H9 (cell line): ENCODE measurements around the gene IL13RA2. TPM values are rescaled to one million over a fixed set of nuclear protein-coding genes. Genes with fewer than 3 reads are reported as not detected.

Source experiments
- DNase-seq: peaks from one replicate; pipeline ENCODE4 v3.0.0-alpha.2; 2017
- H2AFZ ChIP-seq: one replicate; pipeline ENCODE4 v1.6.1; 2013; ENCODE audit warnings: mild to moderate bottlenecking, low read length, control low read depth, moderate library complexity
- H2AK5ac ChIP-seq: 2 replicates; pipeline ENCODE4 v1.6.1; 2013; ENCODE audit warnings: low read length, control low read depth, mixed read lengths; ENCODE audit not compliant: insufficient read length
- H2BK120ac ChIP-seq: one replicate; pipeline ENCODE4 v1.6.1; 2013; ENCODE audit warnings: low read depth, mild to moderate bottlenecking, low read length, control low read depth, inconsistent platforms; ENCODE audit not compliant: poor library complexity, severe bottlenecking
- H2BK12ac ChIP-seq: 2 replicates; pipeline ENCODE4 v1.6.1; 2013; ENCODE audit warnings: low read length, control low read depth, mixed read lengths, low read depth; ENCODE audit not compliant: insufficient read length
- H2BK15ac ChIP-seq: 2 replicates; pipeline ENCODE4 v1.6.1; 2013; ENCODE audit warnings: low read depth, low read length, control low read depth
- H2BK20ac ChIP-seq: one replicate; pipeline ENCODE4 v1.6.1; 2013; ENCODE audit warnings: low read depth, mild to moderate bottlenecking, low read length, control low read depth, inconsistent platforms; ENCODE audit not compliant: poor library complexity, severe bottlenecking
- H2BK5ac ChIP-seq: 2 replicates; pipeline ENCODE4 v1.6.1; 2013; ENCODE audit warnings: low read length, control low read depth, mixed read lengths; ENCODE audit not compliant: insufficient read length
- H3K14ac ChIP-seq: 2 replicates; pipeline ENCODE4 v1.6.1; 2013; ENCODE audit warnings: low read length, control low read depth; ENCODE audit not compliant: insufficient read depth
- H3K18ac ChIP-seq: 2 replicates; pipeline ENCODE4 v1.6.1; 2013; ENCODE audit warnings: low read depth, mild to moderate bottlenecking, mixed read lengths, low read length, control low read depth; ENCODE audit not compliant: insufficient read length
- H3K23ac ChIP-seq: 2 replicates; pipeline ENCODE4 v1.6.1; 2013; ENCODE audit warnings: low read length, control low read depth, mixed read lengths, low read depth; ENCODE audit not compliant: insufficient read length
- H3K23me2 ChIP-seq: 2 replicates; pipeline ENCODE4 v1.6.1; 2013; ENCODE audit warnings: low read depth, mild to moderate bottlenecking, mixed read lengths, low read length, control low read depth; ENCODE audit not compliant: insufficient read length, poor library complexity, severe bottlenecking
- H3K27ac ChIP-seq: 2 replicates; pipeline ENCODE4 v1.5.1; 2013; ENCODE audit warnings: low read length, control low read depth, mixed read lengths, low read depth; ENCODE audit not compliant: insufficient read length
- H3K27me3 ChIP-seq: 2 replicates; pipeline ENCODE4 v1.6.1; 2013; ENCODE audit warnings: low read length, control low read depth, inconsistent platforms; ENCODE audit not compliant: insufficient read depth
- H3K4ac ChIP-seq: 2 replicates; pipeline ENCODE4 v1.6.1; 2013; ENCODE audit warnings: low read depth, mild to moderate bottlenecking, control low read depth, inconsistent platforms, low read length, moderate library complexity
- H3K4me1 ChIP-seq: 2 replicates; pipeline ENCODE4 v1.6.1; 2013; ENCODE audit warnings: low read length, control low read depth, inconsistent platforms; ENCODE audit not compliant: insufficient read depth
- H3K4me2 ChIP-seq: 2 replicates; pipeline ENCODE4 v1.6.1; 2013; ENCODE audit warnings: low read length, control low read depth, mixed read lengths; ENCODE audit not compliant: insufficient read length, insufficient read depth
- H3K56ac ChIP-seq: 2 replicates; pipeline ENCODE4 v1.6.1; 2013; ENCODE audit warnings: low read depth, mild to moderate bottlenecking, mixed read lengths, low read length, control low read depth; ENCODE audit not compliant: insufficient read length
- H3K79me1 ChIP-seq: 2 replicates; pipeline ENCODE4 v1.6.1; 2013; ENCODE audit warnings: low read depth, mild to moderate bottlenecking, moderate library complexity, low read length, control low read depth, inconsistent platforms; ENCODE audit not compliant: insufficient read depth, poor library complexity, severe bottlenecking
- H3K79me2 ChIP-seq: 2 replicates; pipeline ENCODE4 v1.6.1; 2013; ENCODE audit warnings: low read length, control low read depth, inconsistent platforms; ENCODE audit not compliant: insufficient read depth
- H3K9ac ChIP-seq: 2 replicates; pipeline ENCODE4 v1.6.1; 2013; ENCODE audit warnings: low read length, control low read depth, mixed read lengths; ENCODE audit not compliant: insufficient read length; ENCODE audit errors: extremely low read depth
- H3K9me3 ChIP-seq: one replicate; pipeline ENCODE4 v1.6.1; 2013; ENCODE audit warnings: low read depth, low read length, inconsistent platforms; ENCODE audit not compliant: control insufficient read depth
- H3T11ph ChIP-seq: one replicate; pipeline ENCODE4 v1.6.1; 2013; ENCODE audit warnings: mild to moderate bottlenecking, low read length, control low read depth, inconsistent platforms
- H4K20me1 ChIP-seq: one replicate; pipeline ENCODE4 v1.6.1; 2013; ENCODE audit not compliant: control insufficient read depth, insufficient read length, insufficient read depth
- H4K5ac ChIP-seq: 2 replicates; pipeline ENCODE4 v1.6.1; 2013; ENCODE audit warnings: low read depth, mild to moderate bottlenecking, mixed read lengths, low read length, control low read depth; ENCODE audit not compliant: insufficient read length
- H4K8ac ChIP-seq: replicated peaks from 2 replicates; pipeline ENCODE4 v1.6.1; 2013; ENCODE audit warnings: low read length, control low read depth, mixed read lengths, low read depth; ENCODE audit not compliant: insufficient read length
- H4K91ac ChIP-seq: 2 replicates; pipeline ENCODE4 v1.6.1; 2013; ENCODE audit warnings: low read depth, mild to moderate bottlenecking, moderate library complexity, mixed read lengths, low read length, control low read depth; ENCODE audit not compliant: insufficient read length
- H3K27ac Mint-ChIP-seq, 3 experiments: 2 replicates in 2 of 3; 3 replicates in 1 of 3; pipeline ENCODE4 v1.8.0; 2020 to 2021; ENCODE audit warnings: mixed read lengths in 3 of 3, mild to moderate bottlenecking in 1 of 3, moderate library complexity in 1 of 3
- H3K27me3 Mint-ChIP-seq: 2 replicates; pipeline ENCODE4 v1.8.0; 2021; ENCODE audit warnings: low read depth, mild to moderate bottlenecking, moderate library complexity, mixed read lengths
- H3K36me3 Mint-ChIP-seq, 3 experiments: 2 replicates in 2 of 3; 3 replicates in 1 of 3; pipeline ENCODE4 v1.8.0; 2020 to 2021; ENCODE audit warnings: low read depth in 3 of 3, mixed read lengths in 3 of 3; ENCODE audit not compliant: insufficient read depth in 1 of 3
- H3K4me1 Mint-ChIP-seq, 2 experiments: 2 replicates each; pipeline ENCODE4 v1.8.0; 2020; ENCODE audit warnings: mixed read lengths in 2 of 2
- H3K4me3 Mint-ChIP-seq, 2 experiments: 2 replicates in 1 of 2; 3 replicates in 1 of 2; pipeline ENCODE4 v1.8.0; 2020 to 2021; ENCODE audit warnings: mild to moderate bottlenecking in 2 of 2, mixed read lengths in 2 of 2, moderate library complexity in 1 of 2
- H3K9me3 Mint-ChIP-seq, 2 experiments: 2 replicates in 1 of 2; 3 replicates in 1 of 2; pipeline ENCODE4 v1.8.0; 2020; ENCODE audit warnings: mild to moderate bottlenecking in 2 of 2, mixed read lengths in 2 of 2, moderate library complexity in 1 of 2
- CTCF ChIP-seq: fragments of 200-600 bp; sonication (generic); conservative IDR thresholded peaks from 3 replicates; pipeline ENCODE4 v1.8.0; 2021; ENCODE audit warnings: antibody characterized with exemption, mild to moderate bottlenecking
- WGBS: extraction: QIAGEN DNeasy Blood & Tissue Kit; methylation state at CpG from one replicate; pipeline ENCODE4 v1.1.7; 2013; ENCODE audit warnings: missing lambda C conversion rate, low lambda C conversion rate, mixed read lengths; ENCODE audit not compliant: insufficient read length; ENCODE audit errors: extremely low coverage; 5-methylcytosine and 5-hydroxymethylcytosine counted together
- long read RNA-seq: library from polyadenylated mRNA; unstranded; transcript quantifications from one replicate; pipeline ENCODE4 v2.0.0, GENCODE V29; 2020
- total RNA-seq: library from RNA; stranded (reverse); gene quantifications from 2 replicates; pipeline ENCODE4 v1.2.1, GENCODE V29; 2021

Gene IL13RA2
- total RNA-seq, result not detected in 2 replicates
- long read RNA-seq, result 0 reads

GRCh38 chrX:115017455-115017854 is at the start of gene IL13RA2:
TSS of gene IL13RA2 (minus strand) at chrX:115017616. CDS start at chrX:115017269, 347 bp downstream.
- DNase-seq, result no peak
- Histone ChIP-seq H3K23ac (no peak within 1 kb of the TSS), H2BK120ac (no peak within 1 kb of the TSS), H3K4ac (no peak within 1 kb of the TSS), H3K9ac (no peak within 1 kb of the TSS), H3K18ac (no peak within 1 kb of the TSS), H4K20me1 (no peaks in the 10 kb centered on the region), H4K5ac (no peak within 1 kb of the TSS), H2BK5ac (no peak within 1 kb of the TSS), H3K27ac (no peak within 1 kb of the TSS), H2BK15ac (no peak within 1 kb of the TSS), H2BK20ac (no peak within 1 kb of the TSS), H2AK5ac (no peak within 1 kb of the TSS), H2AFZ (no peak within 1 kb of the TSS), H3K9me3 (no peaks in the 10 kb centered on the region), H4K8ac (no peak within 1 kb of the TSS), H3K27me3 (no peaks in the 10 kb centered on the region), H3K79me1 (no peaks in the 10 kb centered on the region), H3K4me2 (no peak within 1 kb of the TSS), H3K14ac (no peak within 1 kb of the TSS), H3K23me2 (no peaks in the 10 kb centered on the region), H4K91ac (no peak within 1 kb of the TSS), H3K79me2 (no peaks in the 10 kb centered on the region), H2BK12ac (no peak within 1 kb of the TSS), H3T11ph (no peak within 1 kb of the TSS), H3K4me1 (no peaks in the 10 kb centered on the region), H3K56ac (no peak within 1 kb of the TSS)
- no peaks in the 10 kb centered on the region for H3K36me3 Mint-ChIP-seq
- H3K27me3 Mint-ChIP-seq, result peaks cover 9% of the 10 kb centered on the region
- H3K4me3 Mint-ChIP-seq, result no peak within 1 kb of the TSS
- no peak within 1 kb of the TSS for H3K27ac Mint-ChIP-seq
- H3K4me1 Mint-ChIP-seq, result no peaks in the 10 kb centered on the region
- no CpG with 5 or more reads among the region's 11 CpGs for WGBS
- H3K9me3 Mint-ChIP-seq, result no peaks in the 10 kb centered on the region
- no peak for TF ChIP-seq CTCF
